ENCODE measurements around the gene SCFD2. TPM values are rescaled to one million over a fixed set of nuclear protein-coding genes. Genes with fewer than 3 reads are reported as not detected.

The SCFD2 gene
- total and polyA plus RNA-seq, 8 donors, result 11.4 to 26.6 (median 13.7) TPM

DNA sequence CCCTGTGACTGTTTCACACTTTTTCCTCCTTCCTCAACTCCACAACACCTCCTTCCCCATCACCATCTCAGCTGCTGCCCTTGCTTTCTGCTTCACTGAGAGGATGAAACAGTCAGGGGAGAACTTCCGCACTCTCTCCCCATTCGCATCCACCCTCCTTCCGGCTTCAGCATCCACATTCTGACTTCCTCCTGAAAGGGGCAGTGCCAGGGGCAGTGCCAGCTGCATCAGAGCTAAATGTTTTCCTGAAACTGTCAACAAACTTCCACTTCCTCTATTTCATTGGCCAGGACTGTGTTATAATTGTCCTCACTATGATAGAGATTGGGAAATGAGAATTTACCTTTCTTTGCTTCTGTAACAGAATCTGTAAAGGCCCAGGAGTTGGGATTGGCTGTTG is 521.9 kb downstream of the SCFD2 start:
- no peaks in the 10 kb centered on the region for H3K36me3 ChIP-seq
- intact Hi-C loops (cut with DNase I), result no loop called here
- no peaks in the 10 kb centered on the region for H3K27me3 ChIP-seq
- TF ChIP-seq, protein P1, sequence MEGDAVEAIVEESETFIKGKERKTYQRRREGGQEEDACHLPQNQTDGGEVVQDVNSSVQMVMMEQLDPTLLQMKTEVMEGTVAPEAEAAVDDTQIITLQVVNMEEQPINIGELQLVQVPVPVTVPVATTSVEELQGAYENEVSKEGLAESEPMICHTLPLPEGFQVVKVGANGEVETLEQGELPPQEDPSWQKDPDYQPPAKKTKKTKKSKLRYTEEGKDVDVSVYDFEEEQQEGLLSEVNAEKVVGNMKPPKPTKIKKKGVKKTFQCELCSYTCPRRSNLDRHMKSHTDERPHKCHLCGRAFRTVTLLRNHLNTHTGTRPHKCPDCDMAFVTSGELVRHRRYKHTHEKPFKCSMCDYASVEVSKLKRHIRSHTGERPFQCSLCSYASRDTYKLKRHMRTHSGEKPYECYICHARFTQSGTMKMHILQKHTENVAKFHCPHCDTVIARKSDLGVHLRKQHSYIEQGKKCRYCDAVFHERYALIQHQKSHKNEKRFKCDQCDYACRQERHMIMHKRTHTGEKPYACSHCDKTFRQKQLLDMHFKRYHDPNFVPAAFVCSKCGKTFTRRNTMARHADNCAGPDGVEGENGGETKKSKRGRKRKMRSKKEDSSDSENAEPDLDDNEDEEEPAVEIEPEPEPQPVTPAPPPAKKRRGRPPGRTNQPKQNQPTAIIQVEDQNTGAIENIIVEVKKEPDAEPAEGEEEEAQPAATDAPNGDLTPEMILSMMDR (IDR thresholded peaks at IDR 0.05), result no peak
- H3K4me1 ChIP-seq, result peaks cover 0 to 7% of the 10 kb centered on the region in 2 donors
- no peak overlapping the region for H3K27ac ChIP-seq
- DNase-seq (no peak), ATAC-seq (peak; percentile 21)
- no peaks in the 10 kb centered on the region for H3K9me3 ChIP-seq
- H3K4me3 ChIP-seq, result no peak overlapping the region

DNA sequence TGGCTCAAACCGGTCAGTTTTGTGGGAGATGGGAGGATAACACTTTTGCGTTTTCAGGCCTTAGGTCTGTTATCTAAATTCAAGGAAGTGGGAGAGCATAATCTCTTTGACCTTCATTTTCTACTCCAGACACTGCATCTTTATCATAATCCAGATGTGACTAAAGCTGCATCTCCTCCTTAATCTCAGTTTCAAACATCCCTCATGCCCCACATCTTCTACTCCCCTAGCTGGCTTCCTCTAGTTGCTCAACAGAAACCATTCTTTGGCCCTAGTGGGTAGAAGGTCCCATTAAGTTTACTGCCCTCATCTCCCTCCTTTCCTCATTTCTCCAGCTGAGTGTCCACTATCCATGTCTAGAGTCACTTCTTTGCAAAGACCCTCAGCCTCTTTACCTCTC is 522.5 kb downstream of the SCFD2 start:
- TF ChIP-seq, protein P1 (IDR thresholded peaks at IDR 0.05), result no peak
- H3K9me3 ChIP-seq, result no peaks in the 10 kb centered on the region
- intact Hi-C loops (cut with DNase I), result no loop called here
- no peak overlapping the region for H3K27ac ChIP-seq
- no peaks in the 10 kb centered on the region for H3K27me3 ChIP-seq
- no peak for DNase-seq
- peaks cover 0 to 7% of the 10 kb centered on the region in 2 donors for H3K4me1 ChIP-seq
- no peak for ATAC-seq
- H3K36me3 ChIP-seq, result no peaks in the 10 kb centered on the region
- H3K4me3 ChIP-seq, result no peak overlapping the region

DNA sequence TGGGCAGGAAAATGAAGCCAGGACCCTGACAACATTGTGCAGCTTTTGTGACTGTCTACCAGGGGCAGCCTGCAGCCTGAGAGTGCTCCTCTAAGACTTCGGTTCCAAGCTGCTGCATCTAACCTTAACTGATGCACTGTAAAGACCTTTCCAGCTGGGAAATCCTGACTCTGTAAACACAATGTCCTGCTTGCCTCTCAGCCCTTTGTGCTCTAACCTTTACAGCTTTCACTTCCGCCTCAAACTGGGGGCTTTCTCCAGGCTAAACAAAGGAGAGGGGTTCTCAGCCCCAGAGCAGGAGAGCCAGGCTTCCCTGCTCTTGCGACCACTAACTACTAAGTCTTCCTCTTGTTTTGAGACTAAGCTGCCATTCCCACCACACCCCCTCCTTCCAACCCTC is 523.1 kb downstream of the SCFD2 start:
- TF ChIP-seq, protein P1 (IDR thresholded peaks at IDR 0.05), result no peak
- H3K4me3 ChIP-seq, result no peak overlapping the region
- no peak overlapping the region for H3K27ac ChIP-seq
- no peaks in the 10 kb centered on the region for H3K9me3 ChIP-seq
- ATAC-seq (no peak), DNase-seq (no peak)
- peaks cover 0 to 7% of the 10 kb centered on the region in 2 donors for H3K4me1 ChIP-seq
- intact Hi-C loops (cut with DNase I), result no loop called here
- H3K36me3 ChIP-seq, result no peaks in the 10 kb centered on the region
- H3K27me3 ChIP-seq, result no peaks in the 10 kb centered on the region

DNA sequence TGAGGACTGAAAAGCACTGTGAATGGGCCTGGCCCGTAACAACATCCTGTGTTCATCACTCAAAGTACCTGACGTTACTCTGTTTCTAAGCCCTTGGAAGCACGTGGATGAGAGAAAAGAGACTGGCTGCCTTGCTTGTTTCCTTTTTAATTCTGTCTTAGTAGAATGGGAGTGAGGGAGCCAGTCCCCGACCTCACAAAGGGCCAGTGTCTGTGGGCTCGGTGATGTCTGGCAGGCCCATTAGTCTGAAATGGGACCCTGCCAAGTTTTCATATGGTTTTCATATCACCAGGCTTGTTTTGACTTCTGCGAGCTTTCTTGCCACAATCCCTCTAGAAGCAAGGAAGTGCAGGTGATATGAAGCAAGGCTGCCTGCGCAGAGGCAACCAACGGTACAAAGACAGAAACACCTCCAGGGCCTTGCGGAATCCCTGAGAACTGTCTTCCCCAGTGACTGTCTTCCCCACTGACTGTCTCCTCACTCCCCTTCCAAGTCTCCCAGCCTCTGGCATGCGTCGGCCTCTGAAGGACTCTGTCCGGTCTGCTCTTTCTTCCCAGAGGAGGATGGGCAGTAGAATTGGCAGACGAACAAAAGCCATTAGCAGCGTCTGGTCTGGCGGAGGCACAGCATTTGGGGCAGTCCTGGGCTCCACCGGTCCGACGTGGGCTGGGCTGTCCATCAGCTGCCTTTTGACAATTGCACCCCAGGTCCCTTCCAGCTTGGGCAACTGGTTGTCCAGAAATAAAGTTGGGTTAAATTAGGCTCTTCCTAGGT is 524.0 kb downstream of the SCFD2 start:
- Histone ChIP-seq H3K4me1 (peaks cover 0 to 7% of the 10 kb centered on the region in 2 donors), H3K36me3 (no peaks in the 10 kb centered on the region), H3K9me3 (no peaks in the 10 kb centered on the region), H3K27me3 (no peaks in the 10 kb centered on the region), H3K4me3 (no peak overlapping the region), H3K27ac (no peak overlapping the region)
- DNase-seq (peak in 1 of 4 donors; percentile 33), ATAC-seq (peak; percentile 30)
- intact Hi-C loops (cut with DNase I), result no loop called here
- TF ChIP-seq, protein P1 (IDR thresholded peaks at IDR 0.05), result no peak

DNA sequence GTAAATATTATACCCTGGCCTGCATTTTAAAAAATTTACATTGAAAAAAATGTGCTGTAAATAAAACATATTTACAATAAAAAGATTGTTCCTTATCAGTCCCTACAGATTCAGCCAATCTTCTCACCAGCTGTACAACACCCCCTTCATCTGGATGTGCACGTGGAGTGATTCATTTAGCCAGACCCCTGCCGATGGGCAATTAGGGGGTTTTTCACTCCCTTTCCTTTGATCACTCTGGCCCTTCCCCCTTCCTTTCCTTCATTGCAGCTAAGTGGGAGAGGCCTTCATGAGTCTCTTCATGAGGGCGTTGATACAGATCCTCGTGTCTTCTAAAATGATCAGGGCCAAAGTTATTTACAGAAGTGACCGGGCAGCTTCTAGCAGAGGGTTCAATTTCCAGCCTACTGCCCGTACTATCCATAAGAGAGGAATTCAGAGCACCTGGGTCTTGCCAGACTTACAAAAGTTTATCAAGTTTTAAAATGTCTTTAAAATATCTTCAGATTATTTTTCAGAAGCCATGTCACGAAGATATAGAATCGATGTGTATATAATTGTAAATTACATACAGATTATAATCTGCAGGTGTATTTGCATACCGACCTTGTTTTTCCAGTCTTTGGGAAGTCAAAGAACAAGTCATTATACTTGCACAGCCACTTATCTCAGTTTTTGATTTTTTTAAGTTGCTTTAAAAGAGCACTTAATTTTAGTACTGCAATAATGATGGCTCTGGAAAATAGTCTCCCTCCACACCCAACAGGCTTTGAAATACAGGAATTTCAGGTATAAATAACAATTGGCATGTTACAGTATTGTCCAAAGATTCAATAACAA is 525.1 kb downstream of the SCFD2 start:
- no peak overlapping the region for H3K27ac ChIP-seq
- intact Hi-C loops (cut with DNase I), result no loop called here
- peaks cover 0 to 7% of the 10 kb centered on the region in 2 donors for H3K4me1 ChIP-seq
- H3K9me3 ChIP-seq, result no peaks in the 10 kb centered on the region
- H3K36me3 ChIP-seq, result no peaks in the 10 kb centered on the region
- H3K27me3 ChIP-seq, result no peaks in the 10 kb centered on the region
- ATAC-seq (peak; percentile 48), DNase-seq (peak in 1 of 4 donors; percentile 42)
- TF ChIP-seq, protein P1 (IDR thresholded peaks at IDR 0.05), result no peak
- H3K4me3 ChIP-seq, result no peak overlapping the region

Measured in left lung (tissue), 10 donors.